B cell (primary cell): Measurements from ENCODE around the gene SPAG7.

Experiments
- CTCF ChIP-seq: fragments of 200-600 bp; IDR thresholded peaks from one replicate; pipeline ENCODE4 v1.8.0; 2022; ENCODE audit warnings: antibody characterized with exemption, mild to moderate bottlenecking
- EZH2 ChIP-seq: IDR thresholded peaks from 2 replicates; pipeline ENCODE4 v1.6.1; 2012; ENCODE audit warnings: borderline replicate concordance, low read depth, mild to moderate bottlenecking, moderate library complexity, low read length; ENCODE audit not compliant: insufficient read depth, poor library complexity, severe bottlenecking

DNA sequence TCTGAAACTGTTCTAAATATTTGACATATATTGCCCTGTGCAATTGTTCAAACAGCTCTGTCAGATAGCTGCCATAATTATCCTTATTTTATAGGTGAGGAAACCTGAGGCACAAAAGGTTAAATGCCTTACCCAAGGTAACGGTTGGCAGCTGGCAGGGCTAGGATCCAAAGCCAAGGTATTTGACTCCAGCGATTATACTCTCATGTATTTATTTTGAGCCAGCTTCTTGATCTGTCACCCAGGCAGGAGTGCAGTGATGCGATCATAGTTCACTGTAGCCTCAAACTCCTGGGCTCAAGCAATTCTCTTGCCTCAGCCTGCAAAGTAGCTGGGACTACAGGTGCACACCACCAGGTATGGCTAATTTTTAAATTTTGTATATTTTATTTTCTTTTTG is 9.5 kb downstream of the SPAG7 start:
- TF ChIP-seq CTCF (no peak), EZH2 (no peak)
